Ascending aorta (tissue), 2 donors: ENCODE data around the gene GHRH. TPM values are rescaled to one million over a fixed set of nuclear protein-coding genes. Genes with fewer than 3 reads are reported as not detected.
A peak's percentile ranks its signal among the peaks of the same experiment; 100 is the strongest.

ENCODE experiments used
- DNase-seq, 2 donors: peaks; one replicate each; pipeline ENCODE4 v3.0.0-alpha.2; 2019; ENCODE audit warnings: low spot score in 2 of 2
- H3K27ac ChIP-seq, 2 donors: fragments of 200-600 bp; sonication (generic); one replicate each; pipeline ENCODE4 v1.5.1; 2016 to 2017; ENCODE audit warnings: mild to moderate bottlenecking in 1 of 2
- H3K27me3 ChIP-seq: fragments of 200-600 bp; sonication (generic); one replicate; pipeline ENCODE4 v1.5.1; 2017
- H3K36me3 ChIP-seq, 2 donors: fragments of 200-600 bp; sonication (generic); one replicate each; pipeline ENCODE4 v1.5.1; 2016
- H3K4me1 ChIP-seq, 2 donors: fragments of 200-600 bp; sonication (generic); one replicate each; pipeline ENCODE4 v1.5.1; 2016 to 2017; ENCODE audit warnings: mild to moderate bottlenecking in 1 of 2
- H3K4me3 ChIP-seq, 2 donors: fragments of 200-600 bp; sonication (generic); one replicate each; pipeline ENCODE4 v1.5.1; 2016 to 2017; ENCODE audit warnings: mild to moderate bottlenecking in 1 of 2
- H3K9me3 ChIP-seq, 2 donors: fragments of 200-600 bp; sonication (generic); one replicate each; pipeline ENCODE4 v1.5.1; 2016
- CTCF ChIP-seq, 3 experiments: fragments of 200-600 bp in 2 of 3; fragments of 450-650 bp in 1 of 3; sonication (generic) in 2 of 3; IDR thresholded peaks; one replicate each; pipeline ENCODE4 v1.5.1; 2016 to 2019; ENCODE audit warnings: antibody characterized with exemption in 3 of 3, mild to moderate bottlenecking in 1 of 3, moderate library complexity in 1 of 3
- intact Hi-C: fragments of 100-400 bp; cut with DNase I; formaldehyde crosslinking; loops from one replicate; pipeline ENCODE4 v1.15.1; 2023
- total RNA-seq: library from RNA; depleted of rRNA; stranded (reverse); fragments of >200 nt; gene quantifications from one replicate; pipeline ENCODE4 v1.1.0, GENCODE V29; 2016

GHRH gene
- total RNA-seq, 1 donor from 2014 or later, result not detected

- Histone ChIP-seq H3K27ac (peak overlapping the region; percentile 86 to 92), H3K4me1 (peaks cover 14 to 54% of the 10 kb centered on the region in 2 donors), H3K36me3 (peaks cover 6 to 19% of the 10 kb centered on the region in 2 donors), H3K27me3 (no peaks in the 10 kb centered on the region), H3K4me3 (no peak overlapping the region), H3K9me3 (no peaks in the 10 kb centered on the region)
- peak in 1 of 2 donors; percentile 76 for DNase-seq
- TF ChIP-seq CTCF (IDR thresholded peaks at IDR 0.05), result no peak
- intact Hi-C loops, result no loop called here
These were observed 38.3 kb upstream of the GHRH start for GRCh38 chr20:37299718-37300528.

GRCh38 chr20:37298190-37298939 lies 36.8 kb upstream of the GHRH start:
- peaks cover 14 to 59% of the 10 kb centered on the region in 2 donors for H3K4me1 ChIP-seq
- no peaks in the 10 kb centered on the region for H3K9me3 ChIP-seq
- DNase-seq, result no peak
- H3K27ac ChIP-seq, result peak overlapping the region; percentile 86 to 92
- H3K36me3 ChIP-seq, result peaks cover 6 to 19% of the 10 kb centered on the region in 2 donors
- no peaks in the 10 kb centered on the region for H3K27me3 ChIP-seq
- H3K4me3 ChIP-seq, result no peak overlapping the region
- intact Hi-C loops, result no loop called here
- no peak for TF ChIP-seq CTCF (IDR thresholded peaks at IDR 0.05)

- H3K36me3 ChIP-seq, result peaks cover 6 to 21% of the 10 kb centered on the region in 2 donors
- H3K9me3 ChIP-seq, result no peaks in the 10 kb centered on the region
- peak overlapping the region; percentile 1 to 7 for H3K4me3 ChIP-seq
- H3K4me1 ChIP-seq, result peaks cover 14 to 56% of the 10 kb centered on the region in 2 donors
- DNase-seq, result peak in 1 of 2 donors; percentile 87
- no peaks in the 10 kb centered on the region for H3K27me3 ChIP-seq
- intact Hi-C loops, result loop anchor here (2.0 kb wide), 3 partner anchors 30 to 60 kb away; no protein-coding TSS in a partner anchor
- no peak for TF ChIP-seq CTCF (IDR thresholded peaks at IDR 0.05)
- H3K27ac ChIP-seq, result peak overlapping the region; percentile 86 to 92
These were observed 35.6 kb upstream of the GHRH start for GRCh38 chr20:37297066-37297736.

- peaks cover 0 to 13% of the 10 kb centered on the region in 2 donors for H3K36me3 ChIP-seq
- H3K4me1 ChIP-seq, result peaks cover 14 to 58% of the 10 kb centered on the region in 2 donors
- no peaks in the 10 kb centered on the region for H3K27me3 ChIP-seq
- peak overlapping the region; percentile 86 to 92 for H3K27ac ChIP-seq
- no peak for TF ChIP-seq CTCF (IDR thresholded peaks at IDR 0.05)
- no peak overlapping the region for H3K4me3 ChIP-seq
- intact Hi-C loops, result loop anchor here (2.0 kb wide), 3 partner anchors 30 to 60 kb away; no protein-coding TSS in a partner anchor
- no peak for DNase-seq
- H3K9me3 ChIP-seq, result no peaks in the 10 kb centered on the region
These were observed 34.8 kb upstream of the GHRH start for GRCh38 chr20:37296371-37296770.

- no peaks in the 10 kb centered on the region for H3K27me3 ChIP-seq
- H3K36me3 ChIP-seq, result peaks cover 0 to 6% of the 10 kb centered on the region in 2 donors
- intact Hi-C loops, result no loop called here
- peaks cover 14 to 66% of the 10 kb centered on the region in 2 donors for H3K4me1 ChIP-seq
- no peak for DNase-seq
- H3K9me3 ChIP-seq, result no peaks in the 10 kb centered on the region
- no peak for TF ChIP-seq CTCF (IDR thresholded peaks at IDR 0.05)
- peak overlapping the region; percentile 86 to 92 for H3K27ac ChIP-seq
- no peak overlapping the region for H3K4me3 ChIP-seq
These were observed 34.0 kb upstream of the GHRH start for GRCh38 chr20:37295595-37295994.
